Fibroblast of mammary gland (primary cell): ENCODE results near the gene USP7.

Experiments used
- DNase-seq: peaks from one replicate; pipeline ENCODE4 v3.0.0-alpha.2; 2010; ENCODE audit warnings: low read depth
- H3K4me3 ChIP-seq: 2 replicates; pipeline ENCODE4 v1.5.1; 2011; ENCODE audit warnings: low read depth, mild to moderate bottlenecking, low read length, moderate library complexity; ENCODE audit not compliant: control insufficient read depth
- CTCF ChIP-seq: conservative IDR thresholded peaks from 2 replicates; pipeline ENCODE4 v1.5.1; 2011; ENCODE audit warnings: low read depth, low read length, inconsistent platforms; ENCODE audit not compliant: control insufficient read depth, insufficient read depth

The USP7 gene

GRCh38 chr16:8946544-8946943 is 17.2 kb downstream of the USP7 start:
- no peak overlapping the region for H3K4me3 ChIP-seq
- DNase-seq, result no peak
- TF ChIP-seq CTCF, result no peak

- H3K4me3 ChIP-seq, result no peak overlapping the region
- no peak for TF ChIP-seq CTCF
These were observed 17.9 kb downstream of the USP7 start for GRCh38 chr16:8945626-8946296.

GRCh38 chr16:8943966-8944759 is 19.5 kb downstream of the USP7 start:
- no peak for DNase-seq
- H3K4me3 ChIP-seq, result no peak overlapping the region
- no peak for TF ChIP-seq CTCF

More at GRCh38 chr16:8945626-8946296, 17.9 kb downstream of the USP7 start:
- no peak for DNase-seq

GRCh38 chr16:8943001-8943763 is 20.5 kb downstream of the USP7 start:
- H3K4me3 ChIP-seq, result no peak overlapping the region
- DNase-seq, result no peak
- no peak for TF ChIP-seq CTCF

GRCh38 chr16:8941718-8942344 is 21.9 kb downstream of the USP7 start:
- DNase-seq, result no peak
- H3K4me3 ChIP-seq, result no peak overlapping the region
- no peak for TF ChIP-seq CTCF

GRCh38 chr16:8937803-8938202 is 25.9 kb downstream of the USP7 start:
- no peak for TF ChIP-seq CTCF
- no peak overlapping the region for H3K4me3 ChIP-seq
- DNase-seq, result no peak
